HG02970 (cell line): ENCODE measurements around the gene MUC21.

ENCODE experiments used
- ATAC-seq: cut with Tn5 transposase; IDR thresholded peaks from one replicate; pipeline ENCODE4 v1.9.1; 2021; ENCODE audit warnings: mild to moderate bottlenecking, moderate library complexity, moderate number of reproducible peaks; ENCODE audit not compliant: unreplicated experiment, low FRiP score

Gene MUC21

DNA sequence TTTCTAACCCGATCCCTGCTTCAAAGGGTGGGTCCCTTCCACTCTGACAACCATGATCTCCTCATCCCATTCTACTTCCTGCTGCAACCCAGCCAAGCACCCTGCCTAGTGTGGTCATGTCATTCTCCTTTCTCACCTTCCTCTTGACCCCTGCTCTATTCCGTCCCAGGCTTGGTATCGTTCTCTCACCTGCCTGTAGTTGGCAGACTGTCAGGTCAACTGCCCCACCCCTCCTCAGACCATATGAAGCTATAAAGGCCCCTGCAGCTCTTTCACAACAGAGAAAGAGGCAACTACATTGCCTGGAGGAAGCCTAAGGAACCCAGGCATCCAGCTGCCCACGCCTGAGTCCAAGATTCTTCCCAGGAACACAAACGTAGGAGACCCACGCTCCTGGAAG lies at the start of gene MUC21:
Gene MUC21 (plus strand): TSS at position 280 of the 400 bp plus-strand sequence. CDS start 241 bp downstream, outside the sequence.
- ATAC-seq = no peak

DNA sequence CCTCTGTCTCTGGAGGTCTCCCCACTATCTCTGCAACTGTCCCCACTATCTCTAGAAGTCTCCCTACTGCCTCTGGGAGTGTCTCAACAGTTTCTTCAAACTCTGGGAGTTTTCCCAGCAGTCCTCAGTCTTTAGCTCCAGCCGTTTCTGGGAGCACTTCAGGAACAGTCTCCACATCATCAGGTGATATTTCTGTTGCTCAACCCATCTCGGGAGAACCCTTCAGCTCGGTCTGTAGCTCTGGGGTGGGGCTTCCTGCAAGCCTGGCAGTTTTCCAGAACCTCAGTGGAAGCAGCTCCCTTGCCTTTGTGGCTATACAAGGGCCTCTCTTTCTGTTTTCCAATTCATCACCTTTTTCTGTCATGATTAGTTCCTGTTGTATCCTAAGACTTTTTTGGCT lies 48.5 kb upstream of the MUC21 start:
- no peak for ATAC-seq

DNA sequence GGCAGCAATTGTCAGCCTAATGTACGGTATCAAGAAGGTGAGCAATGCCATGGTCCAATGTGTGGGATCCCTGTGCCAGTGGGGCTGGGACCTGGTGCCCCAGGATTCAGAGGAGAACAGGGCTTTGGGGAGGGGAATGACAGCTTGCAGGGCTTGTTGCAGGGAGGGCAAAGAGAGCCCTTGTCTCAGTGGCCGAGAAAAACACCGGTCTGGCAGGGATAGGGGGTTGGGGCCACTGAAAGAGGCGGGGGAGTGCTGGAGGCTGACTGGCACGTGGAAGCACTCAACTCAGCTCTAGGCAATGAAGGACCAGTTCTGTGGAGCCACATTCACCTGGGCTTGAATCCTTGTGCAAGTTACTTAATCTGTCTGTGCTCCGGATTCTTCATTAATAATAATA lies 46.3 kb upstream of the MUC21 start:
- ATAC-seq = no peak

DNA sequence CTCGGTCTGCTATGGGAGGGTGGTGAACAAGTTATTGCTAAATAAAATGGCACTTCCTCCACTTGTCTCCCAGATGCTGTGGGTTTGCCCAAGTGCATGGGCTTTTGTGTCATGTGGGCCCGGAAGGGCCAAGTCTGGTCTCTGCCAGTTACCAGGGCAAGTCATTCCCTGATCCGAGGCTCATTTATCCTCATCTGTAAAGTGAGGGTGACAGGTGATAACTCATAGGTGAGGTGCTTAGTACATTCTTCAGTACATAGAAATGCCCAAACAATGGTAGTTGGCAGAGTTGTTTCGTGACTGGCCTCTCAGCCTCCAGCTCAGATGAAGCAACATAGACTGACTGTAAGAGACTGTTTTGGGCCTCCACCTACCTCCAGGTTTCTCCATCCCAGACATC lies 44.8 kb upstream of the MUC21 start:
- no peak for ATAC-seq

DNA sequence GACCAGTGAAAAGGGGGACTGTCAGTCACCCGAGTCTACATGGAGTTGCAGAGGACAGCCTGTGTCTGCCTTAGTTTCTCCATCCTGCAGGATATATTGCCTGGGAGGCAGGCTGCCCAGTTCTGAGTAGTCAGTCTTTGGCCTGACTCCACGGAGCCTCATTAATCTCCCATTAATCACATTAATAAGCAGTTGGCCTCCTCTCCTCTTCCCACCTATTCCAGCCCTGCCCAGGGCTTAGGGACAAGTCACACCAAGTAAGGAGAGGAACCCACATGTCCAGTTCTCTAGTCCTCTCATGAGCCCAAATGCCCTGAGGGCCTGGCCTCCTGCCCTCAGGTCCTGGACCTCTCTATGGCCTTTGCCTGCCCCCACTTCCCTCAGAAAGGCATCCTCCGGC lies 44.0 kb upstream of the MUC21 start:
- ATAC-seq = no peak

DNA sequence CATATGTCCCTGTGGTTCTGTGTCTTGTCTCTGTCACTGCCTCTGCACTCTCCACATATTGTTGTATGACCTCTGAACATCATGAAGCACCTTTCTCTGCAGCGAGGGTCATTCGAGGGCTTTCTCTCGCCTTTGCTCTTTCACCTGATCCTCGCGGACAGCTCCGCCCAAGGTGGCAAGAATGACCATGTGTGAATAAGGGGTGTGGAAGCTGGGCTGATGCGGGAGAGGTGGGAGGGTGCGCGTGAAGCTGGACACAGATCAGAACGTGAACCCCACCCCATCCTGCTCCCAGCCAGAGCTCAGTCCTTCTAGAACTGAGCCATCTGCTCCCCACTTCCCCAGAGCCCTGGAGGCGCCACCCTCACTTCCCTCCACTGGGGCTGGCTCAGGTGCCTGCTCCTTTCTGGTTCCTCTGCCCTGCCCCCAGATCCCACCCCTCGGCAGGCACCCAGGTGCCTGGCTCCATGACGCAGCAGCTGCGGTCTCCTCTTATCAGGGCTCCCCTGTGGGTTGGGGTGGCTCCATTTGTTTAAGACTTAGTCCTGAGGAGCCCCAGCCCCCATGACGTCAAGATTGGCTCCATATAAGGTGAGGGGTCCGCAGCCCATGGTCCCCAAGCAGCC lies 43.0 kb upstream of the MUC21 start, which contains the start of gene MUCL3:
Gene MUCL3 (plus strand): TSS at position 613 of the 626 bp plus-strand sequence. CDS start 27 bp downstream, outside the sequence.
- no peak for ATAC-seq

DNA sequence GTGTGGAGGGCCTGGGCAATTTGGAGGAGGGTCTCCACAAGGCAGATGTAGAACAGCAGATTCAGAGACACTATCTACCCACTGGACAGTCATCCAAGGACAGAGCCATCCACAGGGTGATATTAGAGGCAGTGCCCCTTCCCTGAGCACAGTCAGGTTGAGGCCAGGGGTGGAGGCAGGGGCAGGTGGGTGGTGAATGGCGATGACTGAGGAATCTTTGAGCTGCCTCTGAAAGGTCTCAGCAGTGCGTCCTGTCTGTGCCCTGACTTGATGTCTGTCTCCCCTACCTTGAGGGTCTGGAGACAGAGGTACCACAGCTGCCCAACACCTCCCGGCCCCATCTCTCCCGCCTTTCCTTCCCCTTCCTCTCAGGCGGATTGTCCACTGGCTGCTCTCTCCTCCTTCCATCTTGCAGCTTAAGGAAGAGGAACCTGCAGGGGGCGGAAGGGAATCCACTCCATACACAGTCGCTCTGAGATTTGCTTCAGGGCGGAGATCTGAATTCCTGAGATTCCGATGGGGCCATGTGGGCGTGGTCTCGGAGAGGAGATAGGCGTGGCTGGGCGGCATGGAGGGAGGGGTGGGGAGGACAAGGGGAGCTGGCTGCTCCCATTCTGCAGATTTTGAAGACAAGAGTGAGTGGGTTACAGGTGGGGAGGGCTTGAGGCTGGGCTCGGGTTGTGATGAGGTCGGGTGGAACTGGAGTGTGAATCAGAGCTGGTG lies 41.0 kb upstream of the MUC21 start:
- no peak for ATAC-seq

DNA sequence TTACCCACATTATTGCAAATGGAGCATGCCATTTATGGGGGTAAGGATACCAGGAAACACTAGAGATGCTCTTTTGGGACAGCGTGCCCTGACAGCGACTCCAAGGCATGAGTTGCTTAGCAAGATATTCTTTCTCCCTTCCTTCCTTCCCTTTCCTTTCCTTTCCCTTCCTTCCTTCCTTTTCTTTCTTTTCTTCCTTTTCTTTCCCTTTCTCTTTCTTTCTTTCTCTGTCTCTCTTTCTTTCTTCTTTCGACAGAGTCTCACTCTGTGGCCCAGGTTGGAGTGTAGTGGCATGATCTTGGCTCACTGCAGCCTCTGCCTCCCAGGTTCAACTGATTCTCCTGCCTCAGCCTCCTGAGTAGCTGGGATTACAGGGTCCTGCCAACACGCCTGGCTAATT lies 39.5 kb upstream of the MUC21 start:
- no peak for ATAC-seq

DNA sequence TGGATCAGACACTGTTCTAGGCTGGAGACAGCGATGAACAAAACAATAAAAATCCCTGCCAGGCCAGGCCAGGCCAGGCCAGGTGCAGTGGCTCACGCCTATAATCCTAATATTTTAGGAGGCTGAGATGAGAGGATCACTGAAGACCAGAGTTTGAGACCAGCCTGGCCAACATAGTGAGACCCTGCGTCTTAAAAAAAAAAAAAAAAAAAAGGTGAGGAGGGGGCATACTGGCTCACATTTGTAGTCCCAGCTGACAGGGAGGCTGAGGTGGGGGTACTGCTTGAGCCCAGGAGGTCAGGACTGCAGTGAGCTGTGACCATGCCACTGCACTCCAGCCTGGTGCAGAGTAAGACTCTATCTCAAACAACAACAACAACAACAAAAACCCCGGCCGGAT lies 38.2 kb upstream of the MUC21 start:
- no peak for ATAC-seq

DNA sequence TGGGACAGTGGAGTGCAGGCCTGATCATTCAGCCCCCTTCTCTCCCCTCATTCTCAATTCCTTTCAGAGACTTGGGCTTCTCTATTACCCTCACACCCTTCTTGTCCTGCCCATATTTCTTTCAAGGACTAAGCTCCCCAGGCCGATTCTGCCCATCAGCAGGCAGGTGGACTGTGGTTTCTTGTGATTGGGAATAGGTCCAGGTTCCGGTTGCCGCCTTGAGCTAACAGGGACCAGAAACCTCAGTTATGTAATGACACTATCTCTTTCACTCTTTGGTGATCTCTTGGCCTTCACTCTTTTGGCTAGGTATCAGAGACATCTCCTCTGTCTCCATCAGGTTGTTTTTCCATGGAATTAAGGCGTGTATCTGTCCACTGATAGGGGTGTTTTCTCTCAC lies 36.3 kb upstream of the MUC21 start:
- no peak for ATAC-seq

DNA sequence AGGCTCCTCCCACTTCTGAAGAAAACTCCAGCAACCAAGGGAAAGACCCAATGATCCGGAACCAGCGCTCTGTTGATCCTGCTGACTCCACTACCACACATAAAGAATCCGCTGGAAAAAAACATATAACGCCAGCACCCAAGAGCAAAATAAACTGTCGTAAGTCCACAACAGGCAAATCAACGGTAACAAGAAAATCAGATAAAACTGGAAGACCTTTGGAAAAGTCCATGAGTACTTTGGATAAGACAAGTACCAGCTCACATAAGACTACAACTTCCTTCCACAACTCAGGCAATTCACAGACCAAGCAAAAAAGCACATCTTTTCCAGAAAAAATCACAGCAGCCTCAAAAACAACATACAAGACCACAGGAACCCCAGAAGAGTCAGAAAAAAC lies 34.7 kb upstream of the MUC21 start:
- ATAC-seq = no peak

DNA sequence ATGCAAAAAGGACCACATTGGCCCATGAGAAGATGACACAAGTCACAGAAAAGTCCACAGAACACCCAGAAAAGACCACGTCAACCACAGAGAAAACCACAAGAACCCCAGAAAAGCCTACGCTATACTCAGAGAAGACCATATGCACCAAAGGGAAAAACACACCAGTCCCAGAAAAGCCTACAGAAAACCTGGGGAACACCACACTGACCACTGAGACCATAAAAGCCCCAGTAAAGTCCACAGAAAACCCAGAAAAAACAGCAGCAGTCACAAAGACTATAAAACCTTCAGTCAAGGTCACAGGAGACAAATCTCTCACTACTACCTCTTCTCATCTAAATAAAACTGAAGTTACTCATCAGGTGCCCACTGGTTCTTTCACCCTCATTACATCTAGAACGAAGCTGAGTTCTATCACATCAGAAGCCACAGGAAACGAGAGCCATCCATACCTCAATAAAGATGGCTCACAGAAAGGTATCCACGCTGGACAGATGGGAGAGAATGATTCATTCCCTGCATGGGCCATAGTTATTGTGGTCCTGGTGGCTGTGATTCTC lies 31.5 kb upstream of the MUC21 start:
- no peak for ATAC-seq

DNA sequence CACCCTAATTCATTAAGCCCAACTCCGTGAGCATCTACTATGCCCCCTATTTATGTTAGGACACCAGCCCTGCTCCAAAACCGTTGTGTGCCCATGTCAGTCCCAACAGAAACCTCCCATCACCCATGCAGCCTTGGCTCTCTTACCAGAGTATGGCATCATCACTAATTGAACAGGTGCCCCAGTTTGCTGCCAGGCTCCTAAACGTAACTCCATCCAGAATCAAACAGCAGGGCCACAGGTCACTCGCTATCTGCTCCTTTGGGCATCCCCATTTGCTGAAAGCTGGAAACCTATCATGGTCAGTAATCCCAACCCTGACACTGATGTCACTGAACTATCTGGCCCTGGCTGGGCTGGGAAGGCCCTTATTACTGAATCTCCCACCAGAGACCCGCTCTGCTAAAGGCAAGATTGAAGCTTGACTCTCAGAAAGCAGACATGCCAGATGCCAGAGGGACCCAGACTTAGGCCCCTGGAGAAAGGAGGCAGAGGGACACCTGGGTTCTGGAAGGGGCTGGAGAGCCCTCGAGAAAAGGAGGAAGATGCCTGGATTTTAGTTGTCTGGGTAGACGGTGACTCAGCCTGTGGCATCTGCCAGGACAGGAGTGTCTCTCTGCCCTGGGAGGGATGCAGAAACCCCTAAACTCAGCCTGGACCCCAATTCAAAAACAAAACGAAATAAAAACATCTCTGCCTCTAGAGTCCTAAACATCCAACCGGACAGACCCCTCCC lies 28.7 kb upstream of the MUC21 start:
- ATAC-seq = no peak

DNA sequence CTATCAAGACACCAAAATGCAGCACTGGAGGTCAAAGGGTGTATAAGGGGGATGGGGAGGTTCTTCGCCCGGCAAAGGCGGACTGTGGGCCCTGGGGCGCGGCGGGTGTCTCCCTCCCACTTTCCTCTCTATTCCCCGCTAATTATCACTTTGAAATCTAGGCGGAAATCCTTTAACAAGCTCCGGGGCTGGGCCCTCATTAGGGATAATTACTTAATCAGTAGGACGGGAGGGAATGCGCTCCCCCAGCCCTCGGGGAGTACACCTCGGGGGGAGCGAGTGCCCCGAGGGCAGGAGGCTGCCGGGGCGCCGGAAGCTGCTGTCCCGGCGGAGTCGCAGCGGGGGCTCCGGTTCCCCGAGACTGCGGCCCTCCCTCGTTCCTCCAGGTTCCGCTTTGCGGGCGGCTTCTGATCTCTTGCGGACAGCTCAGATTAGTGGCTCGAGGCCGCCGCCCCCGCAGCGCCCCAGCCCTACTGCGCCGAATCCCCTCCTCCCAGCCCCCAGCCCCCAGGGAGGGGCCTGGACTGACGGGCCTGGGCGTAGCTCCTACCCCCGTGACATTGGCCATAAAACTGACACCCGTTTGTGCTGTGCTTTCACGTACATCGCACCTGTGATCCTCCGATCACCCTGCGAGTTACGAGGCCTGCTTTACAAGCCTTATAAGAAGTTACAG lies 28.0 kb upstream of the MUC21 start:
- no peak for ATAC-seq

DNA sequence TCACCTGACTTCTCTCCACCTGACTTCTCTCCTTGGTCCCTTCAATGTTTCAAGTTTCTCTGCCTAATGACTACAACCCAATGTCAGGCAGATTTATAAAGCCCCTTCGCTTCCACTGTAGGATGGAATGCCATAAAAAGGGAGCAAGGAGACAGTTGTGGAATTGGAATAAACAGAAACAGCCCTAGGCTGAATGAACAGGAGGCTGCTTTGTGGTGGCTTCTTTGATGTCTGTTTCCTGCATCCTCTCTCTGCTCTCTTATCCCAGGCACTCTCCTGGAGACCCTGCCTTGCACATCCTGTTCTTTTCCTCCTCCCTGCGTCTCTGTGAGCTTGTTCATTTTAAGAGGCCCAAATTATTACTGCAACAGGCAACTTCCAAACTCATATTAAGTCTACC lies 25.8 kb upstream of the MUC21 start:
- ATAC-seq = no peak

DNA sequence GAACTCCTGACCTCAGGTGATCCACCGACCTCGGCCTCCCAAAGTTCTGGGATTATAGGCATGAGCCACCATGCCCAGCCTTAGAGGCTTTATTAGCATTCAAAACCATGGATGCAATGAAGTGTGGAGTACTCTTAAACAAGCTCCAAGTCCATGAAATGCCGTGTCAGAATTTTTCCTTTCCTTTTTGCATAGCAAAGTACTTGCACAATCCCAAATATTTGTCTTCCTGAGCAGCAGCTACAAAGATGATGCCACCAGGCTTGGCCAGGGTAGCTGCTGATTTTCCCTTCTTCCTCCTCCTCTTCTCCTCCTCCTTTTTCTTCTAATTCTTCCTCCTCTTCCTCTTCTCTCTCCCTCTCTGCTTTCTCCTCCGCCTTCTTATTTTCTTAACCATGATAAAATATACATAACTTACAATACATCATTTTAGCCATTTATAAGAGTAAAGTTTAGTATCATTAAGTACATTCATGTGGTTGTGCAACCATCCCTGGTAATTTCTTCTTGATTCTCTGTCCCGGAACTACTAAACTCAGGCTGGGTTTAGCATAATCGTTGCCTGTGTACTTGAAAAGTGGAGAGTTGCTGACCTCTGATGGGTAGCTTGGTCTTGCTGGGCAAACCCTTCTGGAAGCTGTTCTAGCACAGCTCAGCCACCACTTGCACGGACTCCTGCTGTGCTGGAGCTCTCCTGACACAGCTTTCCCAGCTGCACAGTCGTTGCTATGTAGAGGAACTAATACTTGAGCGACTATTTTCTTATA lies 22.4 kb upstream of the MUC21 start:
- no peak for ATAC-seq

DNA sequence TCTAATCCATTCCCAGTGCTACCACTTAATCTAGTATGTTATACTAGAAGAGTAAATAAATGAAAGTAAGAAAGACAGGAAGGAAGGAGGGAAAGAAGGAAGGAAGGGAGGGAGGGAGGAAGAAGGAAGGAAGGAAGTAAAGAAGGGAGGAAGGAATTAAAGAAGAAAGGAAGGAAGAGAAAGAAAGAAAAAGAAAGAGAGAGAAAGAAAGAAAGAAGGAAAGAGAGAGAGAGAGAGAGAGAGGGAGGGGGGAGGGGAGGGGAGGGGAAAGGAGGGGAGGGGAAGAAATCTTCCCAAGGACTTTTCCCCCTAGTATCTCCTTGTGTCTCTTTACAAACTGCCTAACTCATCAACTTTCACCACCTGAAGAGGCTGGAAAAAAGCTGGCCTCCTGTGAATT lies 20.8 kb upstream of the MUC21 start:
- no peak for ATAC-seq

DNA sequence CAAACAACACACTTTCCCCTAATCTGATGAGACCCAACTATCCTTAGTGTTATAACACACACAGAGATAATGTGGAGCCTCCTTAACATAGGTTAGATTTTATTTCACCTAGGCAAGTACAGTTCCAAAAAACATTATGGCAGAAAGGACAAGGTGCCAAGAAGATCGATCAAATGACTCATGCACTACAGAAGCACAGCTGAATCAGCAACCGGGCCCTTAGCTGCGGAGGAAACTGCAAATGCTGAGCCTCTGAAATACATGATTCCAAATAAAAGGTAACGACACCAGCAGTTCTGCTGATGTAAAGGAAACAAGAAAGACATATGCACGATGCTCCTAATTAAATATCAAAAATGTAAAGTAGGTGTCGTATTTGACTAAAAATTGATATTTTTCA lies 19.9 kb upstream of the MUC21 start:
- no peak for ATAC-seq

DNA sequence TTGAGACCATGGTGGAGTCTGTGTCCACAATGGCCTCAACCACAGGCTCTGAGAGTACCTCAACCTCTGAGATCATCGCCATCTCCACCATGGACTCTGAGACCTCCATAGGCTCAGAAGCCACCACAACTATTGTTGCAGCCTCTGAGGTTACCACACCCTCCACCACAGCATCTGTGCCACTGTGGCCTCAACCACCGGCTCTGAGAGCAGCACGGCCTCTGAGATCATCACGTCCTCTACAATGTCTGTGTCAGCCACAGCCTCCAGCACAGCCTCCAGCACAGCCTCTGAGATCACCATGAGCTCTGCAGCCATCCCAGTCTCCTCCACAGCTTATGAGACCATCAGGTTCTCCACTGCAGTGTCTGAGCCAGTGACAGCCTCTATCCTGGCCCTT lies 19.4 kb upstream of the MUC21 start:
- no peak for ATAC-seq

DNA sequence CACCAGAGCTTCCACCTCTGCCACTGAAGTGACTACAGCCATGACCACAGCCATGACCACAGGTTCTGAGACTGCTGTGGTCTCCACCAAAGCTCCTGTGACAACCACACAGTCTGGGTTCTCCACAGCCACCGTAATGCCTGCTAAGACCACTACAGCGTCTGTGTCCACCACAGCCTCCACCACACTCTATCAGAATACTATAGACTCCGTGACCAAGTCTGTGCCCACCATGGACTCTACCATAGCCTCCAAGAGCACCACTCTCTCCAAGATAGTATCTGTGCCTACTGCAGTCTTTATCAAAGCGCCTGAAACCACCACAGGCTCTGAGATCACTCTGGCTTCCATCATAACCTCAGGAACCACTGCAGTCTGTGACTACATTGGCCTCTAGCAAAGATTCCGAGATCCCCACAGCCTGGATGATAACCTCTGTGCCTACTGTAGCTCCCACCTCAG lies 18.3 kb upstream of the MUC21 start:
- no peak for ATAC-seq
